ENCODE measurements around the gene PIKFYVE. TPM values are rescaled to one million over a fixed set of nuclear protein-coding genes. Genes with fewer than 3 reads are reported as not detected.
"Not testable (repeated sequence)": the region's sequence is repeated elsewhere in the genome, so short reads cannot be mapped to it uniquely, and the experiment has no call there.

PIKFYVE gene
- total RNA-seq (2014; rRNA removed; shearing (Covaris generic)): 11.4 and 12.5 TPM in 2 replicates

GRCh38 chr2:208265801-208266552, at the start of gene PIKFYVE:
PIKFYVE (plus strand) TSS chr2:208266255; CDS start chr2:208271520, 5,265 bp downstream.
- DNase-seq (ENCODE audit: low read depth): peak; percentile 97

DNA sequence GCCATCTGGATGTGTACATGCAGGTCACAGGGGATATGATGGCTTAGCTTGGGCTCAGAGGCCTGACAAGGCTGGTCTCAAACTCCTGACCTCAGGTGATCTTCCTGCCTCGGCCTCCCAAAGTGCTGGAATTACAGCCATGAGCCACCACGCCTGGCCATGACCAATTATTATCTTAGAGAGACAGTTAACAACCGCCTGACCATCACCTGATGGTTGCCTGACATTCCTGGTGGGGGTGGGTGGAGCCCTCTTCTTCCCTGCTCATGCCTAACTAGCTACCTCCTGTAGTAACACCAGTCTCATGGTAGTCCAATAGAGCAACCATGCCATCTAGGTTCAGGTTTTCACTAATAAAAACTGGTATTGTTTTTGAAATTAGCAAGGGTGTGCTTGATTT, 44.2 kb upstream of the PIKFYVE start:
- DNase-seq (ENCODE audit: low read depth): not testable (repeated sequence)

DNA sequence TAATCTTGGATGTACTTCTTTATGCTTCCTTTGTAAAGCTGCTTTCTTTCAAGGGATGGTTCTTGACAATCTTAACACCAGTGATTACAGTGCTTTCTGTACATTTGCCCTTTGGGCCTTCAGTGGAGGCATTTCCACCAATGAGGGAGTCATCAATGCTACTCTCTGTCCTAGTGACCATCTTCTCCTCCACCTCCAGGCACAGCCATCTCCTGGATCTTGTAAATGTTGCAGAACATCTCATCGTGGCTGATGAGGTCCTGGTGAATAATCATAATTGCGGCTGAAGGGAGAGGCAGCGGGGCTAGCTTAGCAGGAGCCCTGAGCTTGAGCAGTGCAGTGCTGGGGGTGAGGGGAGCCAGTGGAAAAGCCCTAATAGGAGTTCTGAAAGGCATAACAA, 43.7 kb upstream of the PIKFYVE start:
- peak; percentile 59 for DNase-seq (ENCODE audit: low read depth)

- peak; percentile 25 for DNase-seq (ENCODE audit: low read depth)
Observed at GRCh38 chr2:208224802-208225201, 41.3 kb upstream of the PIKFYVE start.

- DNase-seq (ENCODE audit: low read depth): no peak
Observed at GRCh38 chr2:208227581-208228232, 38.3 kb upstream of the PIKFYVE start.

DNA sequence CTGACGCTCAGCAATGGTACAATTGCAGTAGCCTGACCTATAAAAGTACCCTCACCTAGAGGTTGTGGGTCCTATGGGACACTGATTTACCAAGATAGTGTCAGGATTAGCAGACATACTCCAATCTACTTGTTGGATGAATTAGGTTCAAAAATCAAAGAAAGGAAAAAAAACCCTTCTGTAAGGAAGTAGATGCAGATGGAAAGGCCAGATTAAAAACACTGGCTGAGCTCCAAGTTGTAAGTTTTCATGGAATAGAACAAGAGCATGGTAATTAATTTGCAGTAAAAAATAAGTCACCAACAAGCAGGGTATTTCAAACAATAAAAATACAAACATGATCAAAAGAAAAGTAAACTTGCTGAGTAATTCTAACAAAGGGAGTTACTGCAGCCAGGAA, 37.6 kb upstream of the PIKFYVE start:
- DNase-seq (ENCODE audit: low read depth): no peak

DNA sequence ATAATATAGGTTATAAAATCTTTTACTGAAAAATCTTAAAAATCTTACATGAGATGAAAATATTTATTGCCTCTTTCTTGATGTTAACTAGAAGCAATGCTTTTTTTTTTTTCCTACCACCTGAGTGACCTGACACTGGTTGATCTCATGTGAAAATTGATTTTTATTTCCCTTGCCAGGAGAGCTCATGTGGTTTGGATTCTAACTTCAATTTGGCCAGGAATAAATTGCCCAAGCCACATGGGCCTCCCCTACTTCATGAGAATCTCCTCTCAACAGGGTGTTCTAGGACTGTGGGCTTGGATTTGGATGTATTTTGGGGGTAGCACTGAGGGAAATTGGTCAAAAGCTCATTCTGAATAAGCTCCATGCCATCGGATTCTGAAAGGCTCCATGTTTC, 31.3 kb upstream of the PIKFYVE start:
- no peak for DNase-seq (ENCODE audit: low read depth)

GRCh38 chr2:208235860-208236259, 30.2 kb upstream of the PIKFYVE start:
- no peak for DNase-seq (ENCODE audit: low read depth)

DNA sequence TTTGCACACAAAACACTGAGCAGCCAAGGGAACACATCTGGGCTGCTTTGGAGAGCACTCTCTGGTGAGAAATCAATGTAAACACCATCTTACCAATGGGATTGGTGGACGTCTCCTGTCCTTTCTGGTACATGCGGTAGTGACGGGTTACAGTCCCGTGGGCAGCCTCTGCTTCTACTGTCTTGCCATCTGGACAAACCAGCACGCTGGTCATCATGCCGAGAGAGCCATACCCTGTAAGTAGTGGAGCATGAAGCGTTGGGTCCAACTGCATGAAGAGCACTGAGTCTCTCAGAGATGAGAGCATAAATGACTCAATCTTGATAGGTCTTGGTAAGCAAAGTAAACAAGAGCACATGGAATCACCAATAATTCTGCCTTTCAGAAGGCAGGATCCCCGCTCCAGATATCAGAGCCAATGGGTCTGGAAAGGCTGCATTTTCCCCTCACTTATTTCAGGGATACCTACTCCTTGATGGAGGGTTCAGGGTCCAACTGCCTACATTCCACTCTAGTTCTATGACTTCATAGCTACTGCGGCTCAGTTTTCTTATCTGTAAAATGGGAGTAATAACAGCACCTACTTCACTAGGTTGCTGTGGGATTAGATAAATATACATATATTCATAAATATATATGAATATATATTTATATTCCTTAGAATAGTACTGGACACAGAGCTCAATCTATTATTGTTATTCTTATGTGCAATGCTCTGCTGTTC, 26.1 kb upstream of the PIKFYVE start:
- DNase-seq (ENCODE audit: low read depth): no peak

GRCh38 chr2:208240619-208241209, 25.3 kb upstream of the PIKFYVE start:
- no peak for DNase-seq (ENCODE audit: low read depth)

- no peak for DNase-seq (ENCODE audit: low read depth)
Observed at GRCh38 chr2:208244422-208244821, 21.6 kb upstream of the PIKFYVE start.

GRCh38 chr2:208245746-208246145, 20.3 kb upstream of the PIKFYVE start:
- no peak for DNase-seq (ENCODE audit: low read depth)

- DNase-seq (ENCODE audit: low read depth): no peak
Observed at GRCh38 chr2:208248601-208249000, 17.5 kb upstream of the PIKFYVE start.

GRCh38 chr2:208249296-208249695, 16.8 kb upstream of the PIKFYVE start:
- no peak for DNase-seq (ENCODE audit: low read depth)

GRCh38 chr2:208250388-208250787, 15.7 kb upstream of the PIKFYVE start:
- DNase-seq (ENCODE audit: low read depth): no peak

GRCh38 chr2:208251098-208251497, 15.0 kb upstream of the PIKFYVE start:
- DNase-seq (ENCODE audit: low read depth): no peak

- DNase-seq (ENCODE audit: low read depth): no peak
Observed at GRCh38 chr2:208252716-208253492, 13.2 kb upstream of the PIKFYVE start.

DNA sequence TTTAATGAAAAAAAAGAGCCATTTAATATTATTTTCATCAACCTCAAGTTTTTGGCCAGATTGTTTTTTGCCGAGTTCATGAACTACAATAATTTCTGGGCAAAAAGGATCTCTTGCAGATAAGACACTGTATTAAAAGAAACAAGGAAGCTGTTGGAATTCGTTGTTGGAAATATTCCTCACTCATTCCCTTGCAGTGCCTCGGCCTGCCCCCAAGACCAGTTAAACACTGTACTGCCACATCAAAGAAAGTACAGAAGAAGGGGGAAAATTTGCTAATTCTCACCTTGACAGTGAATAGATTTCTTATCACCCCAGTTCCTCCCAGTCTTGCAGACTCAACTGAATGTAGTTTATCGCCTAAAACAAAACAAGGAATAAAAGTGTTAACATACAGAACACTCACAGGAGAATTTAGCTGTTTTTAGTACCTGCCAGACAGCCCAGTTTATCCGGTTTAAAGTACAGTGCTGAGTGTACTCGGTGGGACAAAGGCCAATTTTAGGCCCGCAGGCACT, 12.4 kb upstream of the PIKFYVE start:
- no peak for DNase-seq (ENCODE audit: low read depth)

DNA sequence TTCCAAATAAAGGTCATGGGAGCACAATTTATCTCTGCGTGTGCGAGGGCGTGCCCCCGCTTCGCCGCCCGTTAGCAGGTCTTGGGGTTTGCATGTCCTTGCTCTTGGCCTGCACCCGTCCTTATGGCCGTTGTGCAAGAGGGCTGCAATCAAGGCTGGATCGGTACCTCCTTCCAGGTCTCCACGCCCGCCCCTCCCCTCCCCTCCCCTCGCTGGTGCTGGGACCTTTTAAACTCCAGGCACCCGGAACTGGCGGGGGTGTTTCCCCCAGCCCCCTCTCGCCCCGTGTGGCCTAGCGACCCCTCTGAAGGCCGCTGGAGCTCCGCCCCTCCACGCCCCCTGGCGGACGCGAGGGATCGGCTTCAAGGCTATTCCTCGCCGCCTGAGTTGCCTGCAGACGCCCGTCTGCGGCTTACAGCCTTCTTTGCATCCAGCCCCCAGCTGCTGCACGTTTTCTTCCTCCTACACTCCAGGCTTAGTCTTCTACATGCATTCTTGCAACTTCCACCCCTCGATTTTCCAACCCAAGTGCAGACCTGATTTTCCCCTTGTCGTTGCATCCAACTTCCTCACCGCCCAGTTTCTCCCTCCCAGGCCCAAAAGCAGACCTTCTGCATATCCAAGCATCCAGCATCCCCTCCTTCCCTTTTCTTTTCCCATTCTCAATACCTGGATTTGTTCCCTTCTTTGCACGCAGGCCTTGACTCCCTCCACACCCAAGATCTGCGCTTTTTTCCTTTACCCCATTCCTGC, 11.8 kb upstream of the PIKFYVE start:
- DNase-seq (ENCODE audit: low read depth): peak; percentile 79

GRCh38 chr2:208254871-208255556, 11.0 kb upstream of the PIKFYVE start, which contains the start of gene IDH1:
IDH1 (minus strand) TSS chr2:208255071; CDS start chr2:208251551, 3,520 bp downstream.
- DNase-seq (ENCODE audit: low read depth): peak; percentile 96

All from Daoy (cell line).